IPS-18c (cell line): Measurements from ENCODE around the gene STRC.
"Not testable (repeated sequence)": the region's sequence is repeated elsewhere in the genome, so short reads cannot be mapped to it uniquely, and the experiment has no call there.

Experiments used
- H3K4me3 ChIP-seq: 2 replicates; pipeline ENCODE4 v1.7.0; 2013; ENCODE audit warnings: low read depth, mild to moderate bottlenecking, low read length, moderate library complexity; ENCODE audit not compliant: insufficient read depth
- H3K9me3 ChIP-seq: one replicate; pipeline ENCODE4 v1.6.1; 2013; ENCODE audit warnings: mild to moderate bottlenecking, low read length, moderate library complexity; ENCODE audit not compliant: control insufficient read depth, insufficient read depth

The STRC gene

GRCh38 chr15:43589778-43590466 is 28.7 kb downstream of the STRC start, which contains the start of gene PPIP5K1:
Gene PPIP5K1, minus strand, starts transcription at chr15:43590208. Its CDS starts 5,704 bp downstream, at chr15:43584504.
- H3K9me3 ChIP-seq, H3K4me3 ChIP-seq: not testable (repeated sequence)

GRCh38 chr15:43574607-43575006 is 44.0 kb downstream of the STRC start:
- not testable (repeated sequence) for H3K4me3 ChIP-seq, H3K9me3 ChIP-seq

- H3K4me3 ChIP-seq, H3K9me3 ChIP-seq: not testable (repeated sequence)
Measured at GRCh38 chr15:43566615-43567014, 52.0 kb downstream of the STRC start.

DNA sequence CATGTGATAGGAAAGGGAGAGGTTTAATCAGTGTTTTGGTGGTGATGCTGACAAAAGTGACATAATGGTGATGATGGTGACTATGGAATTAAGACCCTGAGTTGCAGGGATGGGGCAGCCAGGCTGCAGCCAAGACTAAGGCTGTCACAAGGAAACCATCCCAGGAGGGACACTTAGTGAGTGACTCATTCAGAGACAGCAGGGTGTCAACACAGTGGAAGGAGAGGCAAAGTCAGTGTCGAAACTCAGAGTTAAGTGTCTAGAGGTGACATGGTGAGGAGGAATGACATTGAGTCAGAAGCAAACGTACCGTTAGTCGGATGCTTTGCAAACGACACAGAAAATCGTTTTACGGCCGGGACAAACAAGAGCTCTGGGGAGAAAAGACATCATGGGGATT is 54.8 kb downstream of the STRC start:
- H3K4me3 ChIP-seq, H3K9me3 ChIP-seq: not testable (repeated sequence)

DNA sequence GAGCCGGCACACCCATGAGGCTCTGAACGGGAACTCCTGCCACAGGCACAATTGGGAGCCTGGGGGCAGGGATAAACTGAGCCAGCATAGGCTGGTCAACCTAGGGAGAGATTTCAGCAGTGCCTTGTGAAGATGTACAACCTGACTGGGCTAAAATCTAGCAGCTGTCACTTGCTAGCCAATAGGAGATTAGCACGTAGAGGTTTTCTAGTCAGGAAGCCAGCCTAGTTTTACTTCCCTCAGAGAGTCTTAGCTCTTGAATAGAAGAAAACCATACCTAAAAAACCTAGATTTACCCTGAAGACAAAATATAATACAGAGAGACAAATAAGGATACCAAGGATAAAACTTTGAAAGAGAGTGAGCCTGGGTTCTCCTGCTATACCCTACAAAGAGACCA is 55.8 kb downstream of the STRC start:
- not testable (repeated sequence) for H3K9me3 ChIP-seq, H3K4me3 ChIP-seq

- no peaks in the 10 kb centered on the region for H3K9me3 ChIP-seq
- no peak overlapping the region for H3K4me3 ChIP-seq
Measured at GRCh38 chr15:43552986-43553385, 65.6 kb downstream of the STRC start.

DNA sequence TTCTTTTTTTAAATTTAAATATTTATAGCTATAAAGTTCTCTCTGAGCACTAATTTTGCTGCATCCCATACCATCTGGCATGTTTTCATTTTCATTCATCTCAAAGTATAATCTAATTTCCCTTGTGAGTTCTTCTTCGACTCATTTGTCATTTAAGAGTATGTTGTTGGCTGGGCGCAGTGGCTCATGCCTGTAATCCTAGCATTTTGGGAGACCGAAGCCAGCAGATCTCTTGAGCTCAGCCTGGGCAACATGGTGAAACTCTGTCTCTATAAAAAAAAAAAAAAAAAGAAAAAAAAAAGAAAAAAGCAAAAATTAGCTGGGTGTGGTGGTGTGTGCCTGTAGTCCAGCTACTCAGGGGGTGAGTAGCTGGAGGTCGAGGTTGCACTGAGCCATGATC is 66.3 kb downstream of the STRC start:
- no peaks in the 10 kb centered on the region for H3K9me3 ChIP-seq
- H3K4me3 ChIP-seq = no peak overlapping the region

- H3K9me3 ChIP-seq = no peaks in the 10 kb centered on the region
- no peak overlapping the region for H3K4me3 ChIP-seq
Measured at GRCh38 chr15:43550527-43551363, 67.9 kb downstream of the STRC start.
